Daoy (cell line): ENCODE measurements around the gene STX4. TPM values are rescaled to one million over a fixed set of nuclear protein-coding genes. Genes with fewer than 3 reads are reported as not detected.

Experiments used
- DNase-seq: peaks from one replicate; pipeline ENCODE4 v3.0.0-alpha.2; 2015; ENCODE audit warnings: low read depth
- total RNA-seq: library from RNA; depleted of rRNA; stranded (reverse); fragments of >200 nt; shearing (Covaris generic); gene quantifications from 2 replicates; pipeline ENCODE4 v1.2.3, GENCODE V29; 2014

The STX4 gene
- total RNA-seq, 1 experiment from 2014 or later: 16.1 TPM

GRCh38 chr16:31020536-31020935, 12.8 kb upstream of the STX4 start:
- no peak for DNase-seq

DNA sequence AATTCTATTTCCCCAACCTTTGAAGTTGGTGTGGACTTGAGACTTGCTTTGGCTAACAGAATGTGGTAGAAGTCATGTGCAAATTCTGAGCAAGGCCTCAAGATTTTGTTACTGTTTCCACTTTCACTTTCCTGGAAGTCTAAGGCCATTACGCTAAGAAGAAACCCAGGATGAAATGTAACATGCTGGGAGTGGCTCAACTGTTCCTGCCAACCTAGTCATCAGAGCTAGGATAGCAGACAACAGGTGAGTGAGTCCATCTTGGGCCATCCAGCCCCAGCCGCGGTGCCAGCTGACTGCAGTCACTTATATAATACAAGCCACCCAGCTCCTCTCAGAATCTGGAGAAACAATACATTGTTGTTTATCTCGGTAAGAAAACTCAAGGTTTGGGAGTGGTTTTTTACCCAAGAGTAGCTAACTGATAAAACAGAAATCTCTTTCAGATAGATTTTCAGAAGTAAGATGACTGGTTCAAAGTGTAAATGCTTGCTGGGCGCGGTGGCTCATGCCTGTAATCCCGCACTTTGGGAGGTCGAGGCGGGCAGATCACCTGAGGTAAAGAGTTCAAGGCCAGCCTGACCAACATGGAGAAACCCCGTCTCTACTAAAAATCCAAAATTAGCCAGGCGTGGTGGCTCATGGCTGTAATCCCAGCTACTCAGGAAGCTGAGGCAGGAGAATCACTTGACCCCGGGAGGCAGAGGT, 10.7 kb upstream of the STX4 start:
- DNase-seq: no peak

GRCh38 chr16:31023252-31023602, 10.1 kb upstream of the STX4 start:
- DNase-seq: no peak

- no peak for DNase-seq
These were observed 9.6 kb upstream of the STX4 start for GRCh38 chr16:31023627-31024226.

GRCh38 chr16:31025339-31025738, 8.0 kb upstream of the STX4 start:
- no peak for DNase-seq

DNA sequence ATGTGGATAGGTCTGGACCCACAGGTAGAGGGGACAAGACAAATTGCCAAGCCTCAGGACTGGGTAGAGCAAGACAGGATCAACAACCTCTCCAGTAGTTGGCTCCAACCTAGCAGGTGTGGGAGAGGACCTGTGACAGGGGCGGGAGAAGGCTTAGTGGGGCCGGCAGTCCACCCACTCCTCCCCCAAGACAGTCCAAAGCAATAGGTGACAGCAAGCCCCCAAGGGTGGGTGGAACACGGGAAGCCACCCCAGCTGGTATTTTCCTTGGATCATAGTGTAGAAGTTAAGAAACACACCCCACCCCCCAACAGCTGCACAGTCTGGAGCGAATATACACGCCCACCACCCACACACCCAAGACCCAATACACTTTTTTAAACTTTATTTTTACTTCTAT, 4.1 kb upstream of the STX4 start:
- no peak for DNase-seq

GRCh38 chr16:31031276-31031675, 2.1 kb upstream of the STX4 start:
- DNase-seq: no peak

DNA sequence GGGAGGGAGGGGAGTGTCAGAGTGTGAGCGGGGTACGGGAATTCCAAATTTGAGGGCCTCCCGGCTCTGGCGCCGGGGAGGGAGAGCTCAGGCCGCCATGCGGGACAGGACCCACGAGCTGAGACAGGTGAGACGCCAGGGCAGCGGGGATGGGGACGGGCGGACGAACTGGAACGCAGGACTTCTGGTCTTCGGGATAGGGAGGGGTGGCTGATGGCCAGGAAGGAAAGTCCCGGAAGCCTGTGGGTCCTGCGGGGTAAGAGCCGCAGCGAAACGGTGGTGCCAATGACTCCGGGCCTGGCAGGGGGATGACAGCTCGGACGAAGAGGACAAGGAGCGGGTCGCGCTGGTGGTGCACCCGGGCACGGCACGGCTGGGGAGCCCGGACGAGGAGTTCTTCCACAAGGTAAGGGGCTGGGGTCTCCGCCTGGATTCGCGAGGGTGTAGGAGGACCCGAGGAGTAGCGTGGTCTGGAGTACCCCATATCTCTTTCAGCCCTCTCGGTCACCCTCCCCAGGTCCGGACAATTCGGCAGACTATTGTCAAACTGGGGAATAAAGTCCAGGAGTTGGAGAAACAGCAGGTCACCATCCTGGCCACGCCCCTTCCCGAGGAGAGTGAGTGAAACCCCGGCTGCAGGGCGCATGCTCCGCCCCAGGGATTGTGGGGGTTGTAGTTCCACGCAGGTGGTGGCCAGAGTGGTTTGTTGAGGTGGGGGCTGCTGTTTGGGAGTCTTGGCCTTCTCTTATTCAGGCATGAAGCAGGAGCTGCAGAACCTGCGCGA, 543 bp downstream of the STX4 start:
- peak; percentile 87 for DNase-seq

- DNase-seq: no peak
These were observed 3.3 kb downstream of the STX4 start for GRCh38 chr16:31036691-31037090.

DNA sequence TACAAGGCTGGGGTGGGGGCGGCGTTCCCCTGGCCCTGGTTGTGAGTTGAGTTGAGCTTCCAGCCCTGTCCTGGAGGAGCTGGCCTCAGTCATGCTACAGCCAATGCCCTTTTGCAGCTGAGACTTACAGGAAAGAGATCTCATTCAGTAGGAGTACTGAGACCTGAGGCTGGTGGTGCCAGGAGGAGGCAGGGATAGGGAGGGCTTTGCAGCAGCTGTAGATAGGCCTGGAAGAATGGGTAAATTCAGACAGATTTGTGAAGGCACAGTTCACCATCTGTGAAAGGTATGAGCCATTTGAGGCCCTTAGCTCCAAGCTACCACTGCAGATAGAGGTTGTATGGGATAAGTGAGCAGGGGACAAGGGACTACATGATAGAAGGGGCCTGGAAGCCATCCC, 5.6 kb downstream of the STX4 start:
- no peak for DNase-seq

DNA sequence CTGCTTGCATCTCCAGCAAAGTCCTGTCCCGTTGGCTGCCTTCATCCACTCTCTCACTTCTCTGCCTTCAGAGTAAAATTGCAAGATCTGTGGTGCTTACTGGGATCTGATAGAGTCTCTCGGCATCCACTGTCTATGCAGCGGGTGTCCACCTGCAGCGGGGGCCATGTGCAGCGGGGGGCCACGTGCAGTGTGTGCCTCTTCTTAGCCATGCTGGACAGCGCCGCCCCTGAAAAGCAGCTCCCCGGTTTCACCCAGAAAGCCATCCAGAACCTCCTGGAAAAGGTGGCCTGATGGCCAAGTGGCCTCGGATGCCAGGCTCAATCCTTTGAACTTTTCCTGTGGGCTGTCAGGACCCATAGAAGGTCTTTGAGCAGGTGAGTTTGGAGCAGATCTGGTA, 9.5 kb downstream of the STX4 start:
- no peak for DNase-seq

- no peak for DNase-seq
These were observed 10.0 kb downstream of the STX4 start for GRCh38 chr16:31043352-31043751.

DNA sequence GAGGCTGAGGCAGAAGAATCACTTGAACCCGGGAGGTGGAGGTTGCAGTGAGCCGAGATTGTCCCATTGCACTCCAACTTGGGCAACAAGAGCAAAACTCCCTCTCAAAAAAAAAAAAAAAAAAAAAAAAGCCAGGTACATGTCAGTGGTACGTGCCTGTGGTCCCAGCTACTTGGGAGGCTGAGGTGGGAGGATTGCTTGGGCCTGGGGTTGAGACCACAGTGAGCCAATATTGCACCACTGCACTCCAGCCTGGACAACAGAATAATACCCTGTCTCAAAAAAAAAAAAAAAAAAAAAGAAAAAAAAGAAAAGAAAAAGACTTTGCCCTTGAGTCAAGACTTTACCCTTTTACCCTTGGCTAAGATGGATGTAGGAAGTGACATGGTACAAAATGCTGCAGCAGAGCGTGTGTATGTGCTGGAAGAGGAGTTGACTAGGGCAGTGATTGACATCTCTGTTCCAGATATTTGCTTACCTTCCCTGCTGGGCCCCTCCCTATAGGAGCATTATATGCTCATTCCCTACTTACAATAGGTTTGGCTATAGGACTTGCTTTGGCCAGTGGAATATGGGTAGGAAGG, 10.6 kb downstream of the STX4 start:
- DNase-seq: no peak

GRCh38 chr16:31050280-31051030, 17.1 kb downstream of the STX4 start:
- DNase-seq: no peak

DNA sequence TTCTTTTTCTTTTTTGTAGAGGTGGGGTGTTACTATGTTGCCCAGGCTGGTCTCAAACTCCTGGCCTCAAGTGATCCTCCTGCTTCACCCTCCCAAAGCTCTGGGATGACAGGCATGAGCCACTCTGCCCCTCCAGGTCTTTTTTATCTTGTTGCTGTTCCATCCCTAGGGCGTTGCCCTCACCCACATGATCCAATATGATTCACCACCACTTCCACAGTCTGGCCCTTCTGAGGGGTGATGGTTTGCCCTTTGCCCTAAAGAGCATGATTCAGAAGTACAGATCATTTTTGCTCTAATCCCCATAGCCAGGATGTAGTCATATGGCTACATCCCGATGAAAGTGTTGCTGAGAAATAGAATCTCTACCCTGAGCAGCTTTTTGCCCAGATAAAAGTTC, 18.8 kb downstream of the STX4 start:
- peak; percentile 94 for DNase-seq

DNA sequence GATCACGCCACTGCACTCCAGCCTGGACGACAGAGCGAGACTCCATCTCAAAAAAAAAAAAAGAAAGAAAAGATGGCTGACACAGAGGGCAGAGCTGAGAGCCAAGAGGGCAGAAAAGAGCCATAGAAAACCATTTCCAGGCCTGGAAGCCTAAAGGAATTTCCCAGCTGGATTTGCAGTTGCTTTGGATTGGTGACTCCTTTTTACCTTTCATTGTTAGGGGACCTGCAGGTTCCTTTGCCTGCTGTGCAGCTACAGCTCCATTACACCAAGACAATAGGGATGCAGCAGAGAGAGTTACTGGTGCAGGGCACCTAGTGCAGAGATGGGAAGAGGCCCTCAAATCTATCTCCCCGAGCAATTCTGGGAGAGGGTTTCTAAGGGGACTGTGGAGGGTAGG, 22.3 kb downstream of the STX4 start:
- DNase-seq: no peak

DNA sequence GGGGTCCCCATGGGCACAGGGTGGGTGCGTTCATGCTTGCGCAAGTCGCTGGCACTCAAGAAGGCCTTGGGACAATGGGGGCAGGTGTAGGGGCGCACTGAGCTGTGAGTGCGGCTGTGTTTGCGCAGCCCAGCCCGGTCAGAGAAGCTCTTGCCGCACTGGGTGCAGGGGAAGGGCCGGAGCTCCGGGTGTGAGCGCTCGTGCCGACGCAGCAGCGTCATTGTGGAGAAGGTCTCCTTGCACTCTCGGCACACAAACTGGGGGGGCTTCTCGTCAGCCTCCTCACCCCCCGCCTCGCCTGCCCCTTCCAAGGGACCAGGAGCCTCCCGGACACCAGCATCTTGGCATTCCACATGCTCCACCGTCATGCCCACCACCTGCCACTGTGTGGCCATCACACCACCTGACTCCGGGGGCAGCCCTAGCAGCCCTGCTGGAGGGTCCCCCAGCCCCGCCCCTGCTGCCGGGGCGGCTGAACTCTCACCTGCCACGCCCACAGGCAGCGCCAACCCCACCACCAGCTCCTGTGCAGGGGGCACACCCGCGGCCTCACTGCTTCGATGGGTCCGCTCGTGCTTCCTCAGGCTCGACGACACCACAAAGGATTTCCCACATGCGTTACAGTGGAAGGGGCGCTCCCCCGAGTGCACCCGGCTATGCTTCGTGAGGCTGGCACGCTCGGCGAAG, 27.9 kb downstream of the STX4 start:
- DNase-seq: no peak

DNA sequence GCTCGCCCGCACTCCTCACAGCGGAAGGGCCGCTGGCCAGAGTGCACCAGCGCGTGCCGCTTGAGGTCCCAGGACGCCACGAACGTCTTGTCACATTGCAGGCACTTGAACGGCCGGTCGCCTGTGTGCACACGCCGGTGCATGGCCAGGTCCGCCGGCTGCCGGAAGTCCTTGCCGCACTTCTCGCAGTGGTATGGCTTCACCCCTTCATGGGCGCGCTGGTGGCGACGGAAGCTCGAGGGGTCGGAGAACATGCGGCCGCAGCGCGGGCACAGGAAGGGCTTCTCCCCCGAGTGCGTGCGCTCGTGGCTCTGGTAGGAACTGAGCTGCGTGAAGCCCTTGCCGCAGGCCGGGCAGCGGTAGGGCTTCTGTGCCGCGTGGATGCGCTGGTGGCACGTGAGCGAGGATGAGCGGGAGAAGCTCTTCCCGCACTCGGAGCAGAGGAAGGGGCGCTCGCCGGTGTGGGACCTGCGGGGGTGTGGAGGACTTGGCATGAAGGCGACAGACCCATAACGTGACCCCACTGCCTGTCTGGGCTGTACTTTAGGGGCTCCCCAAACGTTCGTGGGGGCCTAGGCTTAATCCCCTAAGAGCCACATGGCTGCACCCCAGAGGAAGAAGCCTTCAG, 28.6 kb downstream of the STX4 start:
- no peak for DNase-seq

GRCh38 chr16:31063495-31063842, 30.1 kb downstream of the STX4 start:
- no peak for DNase-seq

- DNase-seq: no peak
These were observed 30.7 kb downstream of the STX4 start for GRCh38 chr16:31063843-31064611.
